GM12891 (cell line): Measurements from ENCODE around the gene PRELID1.

Experiments
- POLR2A ChIP-seq: IDR thresholded peaks from 2 replicates; pipeline ENCODE4 v1.6.1; 2011; ENCODE audit warnings: low read depth, low read length, control low read depth
- POLR2AphosphoS5 ChIP-seq: IDR thresholded peaks from 2 replicates; pipeline ENCODE4 v1.6.1; 2011; ENCODE audit warnings: low read depth, low read length, control low read depth
- POU2F2 ChIP-seq: IDR thresholded peaks from 2 replicates; pipeline ENCODE4 v1.6.1; 2011; ENCODE audit warnings: low read depth, mild to moderate bottlenecking, control low read depth, low read length, moderate library complexity
- TAF1 ChIP-seq: IDR thresholded peaks from 2 replicates; pipeline ENCODE4 v1.6.1; 2011; ENCODE audit warnings: low read depth, low read length, control low read depth

DNA sequence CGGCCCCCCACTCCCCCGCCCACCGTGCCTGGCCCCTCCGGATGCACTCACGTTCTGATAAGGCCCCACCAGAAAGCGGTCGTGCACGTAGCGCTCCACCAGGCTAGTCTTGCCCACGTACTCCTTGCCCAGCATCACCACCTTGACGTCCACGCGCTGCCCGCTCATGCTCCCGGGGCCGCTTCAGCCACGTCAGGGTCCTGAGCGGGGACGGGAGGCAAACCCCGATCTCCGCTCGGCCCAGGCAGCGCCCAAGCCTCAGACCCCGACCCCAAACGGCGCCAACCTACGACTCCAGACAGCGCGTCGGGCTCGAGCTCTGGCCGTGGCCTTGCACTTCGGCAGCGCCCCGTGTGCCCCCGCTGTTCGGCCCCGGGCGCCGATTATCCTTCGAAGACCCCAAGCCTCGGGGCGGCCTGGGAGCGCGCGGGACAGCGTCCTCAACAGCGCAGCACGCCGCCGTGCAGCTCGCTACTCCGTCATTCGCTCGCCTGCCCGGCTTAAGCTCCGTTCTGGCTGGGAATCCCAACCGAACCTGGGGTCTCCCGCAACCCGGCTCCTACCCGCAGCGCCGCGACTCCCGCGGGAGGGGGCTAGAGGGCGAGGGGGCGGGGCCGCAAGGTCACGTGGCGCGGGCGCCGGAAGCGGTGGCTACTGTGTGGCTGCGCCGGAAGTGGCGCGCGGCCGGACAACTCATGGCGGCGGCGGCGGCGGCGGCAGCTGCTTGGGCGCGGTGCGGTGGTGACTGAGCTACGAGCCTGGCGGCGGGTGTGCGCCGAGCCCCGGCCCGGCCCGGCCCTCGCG is at the start of gene PRELID1, which contains the start of gene RAB24:
- TF ChIP-seq POLR2A (peak; percentile 54; the same call in 1 of the 2 replicates), TAF1 (no peak), POLR2AphosphoS5 (0 out of 2 replicates have a peak, but pooled peaks have one; percentile 2), POU2F2 (no peak)
